GM12873 (cell line): ENCODE data around the gene FAM200B.

Source experiments
- CTCF ChIP-seq: IDR thresholded peaks from 2 replicates; pipeline ENCODE4 v1.5.1; 2012; ENCODE audit warnings: low read depth, mild to moderate bottlenecking, moderate library complexity, low read length, control low read depth; ENCODE audit not compliant: insufficient read depth; ENCODE audit errors: missing control alignments

Gene FAM200B

GRCh38 chr4:15658136-15658770 lies 23.4 kb upstream of the FAM200B start:
- no peak for TF ChIP-seq CTCF

- no peak for TF ChIP-seq CTCF
Observed at GRCh38 chr4:15658781-15659180, 22.8 kb upstream of the FAM200B start.

- no peak for TF ChIP-seq CTCF
Observed at GRCh38 chr4:15659768-15660570, 21.7 kb upstream of the FAM200B start.

- TF ChIP-seq CTCF = no peak
Observed at GRCh38 chr4:15665753-15666365, 15.8 kb upstream of the FAM200B start.

- TF ChIP-seq CTCF = no peak
Observed at GRCh38 chr4:15667006-15667405, 14.6 kb upstream of the FAM200B start.

- no peak for TF ChIP-seq CTCF
Observed at GRCh38 chr4:15668566-15669435, 12.8 kb upstream of the FAM200B start.
